K562 (cell line): ENCODE data around the gene TRIM10. TPM values are rescaled to one million over a fixed set of nuclear protein-coding genes. Genes with fewer than 3 reads are reported as not detected.
A peak's percentile ranks its signal among the peaks of the same experiment; 100 is the strongest.

ENCODE experiments used
- CBFA2T3 ChIP-seq: fragments of 450-650 bp; IDR thresholded peaks from 2 replicates; pipeline ENCODE4 v1.6.1; 2017
- CBX3 ChIP-seq, 2 experiments: IDR thresholded peaks; 1 replicate in 1 of 2; 2 replicates in 1 of 2; pipeline ENCODE4 v1.6.1; 2012; ENCODE audit warnings: inconsistent platforms in 2 of 2, low read length in 2 of 2, borderline replicate concordance in 1 of 2, control low read depth in 1 of 2
- CBX8 ChIP-seq: fragments of 200-600 bp; sonication (generic); IDR thresholded peaks from 2 replicates; pipeline ENCODE4 v1.6.1; 2012; ENCODE audit warnings: borderline replicate concordance, mixed run types, low read depth, mild to moderate bottlenecking, moderate library complexity, mixed read lengths, low read length, control low read depth, inconsistent platforms; ENCODE audit not compliant: poor library complexity, severe bottlenecking; ENCODE audit errors: extremely low read depth
- CTBP1 ChIP-seq: fragments of 450-650 bp; IDR thresholded peaks from 2 replicates; pipeline ENCODE4 v1.6.1; 2016; ENCODE audit warnings: borderline replicate concordance
- CXXC5 ChIP-seq: fragments of 250-450 bp; sonication (Bioruptor Pico); IDR thresholded peaks from 2 replicates; pipeline ENCODE4 v1.8.0; 2022; ENCODE audit warnings: inconsistent platforms, mild to moderate bottlenecking, moderate library complexity
- ETV1 ChIP-seq: fragments of 450-650 bp; conservative IDR thresholded peaks from 2 replicates; pipeline ENCODE4 v1.6.1; 2016; ENCODE audit warnings: missing genetic modification characterization, control low read depth, low read depth, missing compliant biosample characterization
- FOXK2 ChIP-seq, 2 experiments: fragments of 450-650 bp; IDR thresholded peaks in 1 of 2; conservative IDR thresholded peaks in 1 of 2; 2 replicates each; pipeline ENCODE4 v1.6.1; 2016; ENCODE audit warnings: low read depth in 2 of 2, mild to moderate bottlenecking in 1 of 2
- GABPA ChIP-seq: fragments of 200-800 bp; sonication (Bioruptor generic); conservative IDR thresholded peaks from 2 replicates; pipeline ENCODE4 v1.6.1; 2016; ENCODE audit warnings: low read depth, missing genetic modification characterization, missing compliant biosample characterization
- ILF3 ChIP-seq: fragments of 450-650 bp; IDR thresholded peaks from 2 replicates; pipeline ENCODE4 v1.6.1; 2018; ENCODE audit warnings: antibody characterized with exemption, mild to moderate bottlenecking, moderate library complexity, borderline replicate concordance
- JUN ChIP-seq, 2 experiments: sonication (generic) in 1 of 2; formaldehyde crosslinking in 1 of 2; IDR thresholded peaks; 2 replicates each; pipeline versions ENCODE4 v1.6.1 to v1.8.0; 2012 to 2022; ENCODE audit warnings: borderline replicate concordance in 2 of 2, mild to moderate bottlenecking in 2 of 2, improper control_type of control experiment in 1 of 2, low read depth in 1 of 2, low read length in 1 of 2, missing genetic modification reagents in 1 of 2
- L3MBTL2 ChIP-seq: fragments of 450-650 bp; IDR thresholded peaks from 2 replicates; pipeline ENCODE4 v1.6.1; 2016; ENCODE audit warnings: mild to moderate bottlenecking, moderate library complexity
- NBN ChIP-seq: fragments of 450-650 bp; IDR thresholded peaks from 2 replicates; pipeline ENCODE4 v1.6.1; 2016; ENCODE audit warnings: low read depth, mild to moderate bottlenecking
- NR4A1 ChIP-seq, 2 experiments: fragments of 250-450 bp in 1 of 2; fragments of 450-650 bp in 1 of 2; sonication (Bioruptor Pico) in 1 of 2; IDR thresholded peaks; 2 replicates each; pipeline versions ENCODE4 v1.4.0 to v1.6.1; 2016 to 2020; ENCODE audit warnings: mild to moderate bottlenecking in 2 of 2, missing compliant biosample characterization in 1 of 2, missing genetic modification characterization in 1 of 2, moderate library complexity in 1 of 2
- STAG1 ChIP-seq: sonication (generic); formaldehyde crosslinking; IDR thresholded peaks from 2 replicates; pipeline ENCODE4 v1.5.0; 2020; ENCODE audit warnings: missing genetic modification reagents, borderline replicate concordance
- YY1 ChIP-seq, 3 experiments: IDR thresholded peaks; 2 replicates each; pipeline ENCODE4 v1.6.1; 2011; ENCODE audit warnings: low read length in 2 of 3, mild to moderate bottlenecking in 2 of 3, moderate library complexity in 2 of 3, borderline replicate concordance in 1 of 3, control low read depth in 1 of 3, low read depth in 1 of 3; ENCODE audit not compliant: insufficient read depth in 3 of 3, insufficient replicate concordance in 2 of 3, control insufficient read depth in 1 of 3, insufficient read length in 1 of 3; ENCODE audit errors: extremely low read depth in 1 of 3
- polyA plus RNA-seq, 8 experiments: library from polyadenylated mRNA; depleted of rRNA in 4 of 8; stranded (reverse) in 5 of 8; unstranded in 3 of 8; fragments of >200 nt; fragmentation: Nextera tagmentation in 2 of 8; fragmentation: Illumina TruSeq in 1 of 8; extraction: Ambion mirVana in 2 of 8; extraction: Trizol in 1 of 8; gene quantifications; 2 replicates each; pipeline versions ENCODE4 v1.2.1 to v1.2.3, GENCODE V29; 2011 to 2014; ENCODE audit warnings: inconsistent platforms in 1 of 8, missing spikeins in 1 of 8
- total RNA-seq, 7 experiments: library from RNA; depleted of rRNA in 6 of 7; stranded (reverse); fragments of >200 nt in 6 of 7; fragmentation: Illumina TruSeq in 2 of 7; extraction: Trizol in 2 of 7; gene quantifications; 2 replicates each; pipeline versions ENCODE4 v1.2.1 to v1.2.3, GENCODE V29; 2011 to 2021; ENCODE audit warnings: low replicate concordance in 1 of 7
- TF ChIP-seq, protein P1 (sequence below): fragments of 450-650 bp; IDR thresholded peaks from 2 replicates; pipeline ENCODE4 v1.6.1; 2018; ENCODE audit not compliant: partially characterized antibody
- TF ChIP-seq, protein P2 (sequence below): fragments of 250-450 bp; sonication (Bioruptor Pico); IDR thresholded peaks from 2 replicates; pipeline ENCODE4 v1.5.0; 2021
- TF ChIP-seq, protein P3 (sequence below): fragments of 450-650 bp; formaldehyde crosslinking; IDR thresholded peaks from 2 replicates; pipeline ENCODE4 v1.4.0; 2020; ENCODE audit warnings: mild to moderate bottlenecking, moderate library complexity

Gene TRIM10
- total and polyA plus RNA-seq, 9 of the 15 experiments (the other 6 are each of a cell fraction or from before 2014, with no cell fraction given), result 0.15 to 0.90 (median 0.36) TPM

DNA sequence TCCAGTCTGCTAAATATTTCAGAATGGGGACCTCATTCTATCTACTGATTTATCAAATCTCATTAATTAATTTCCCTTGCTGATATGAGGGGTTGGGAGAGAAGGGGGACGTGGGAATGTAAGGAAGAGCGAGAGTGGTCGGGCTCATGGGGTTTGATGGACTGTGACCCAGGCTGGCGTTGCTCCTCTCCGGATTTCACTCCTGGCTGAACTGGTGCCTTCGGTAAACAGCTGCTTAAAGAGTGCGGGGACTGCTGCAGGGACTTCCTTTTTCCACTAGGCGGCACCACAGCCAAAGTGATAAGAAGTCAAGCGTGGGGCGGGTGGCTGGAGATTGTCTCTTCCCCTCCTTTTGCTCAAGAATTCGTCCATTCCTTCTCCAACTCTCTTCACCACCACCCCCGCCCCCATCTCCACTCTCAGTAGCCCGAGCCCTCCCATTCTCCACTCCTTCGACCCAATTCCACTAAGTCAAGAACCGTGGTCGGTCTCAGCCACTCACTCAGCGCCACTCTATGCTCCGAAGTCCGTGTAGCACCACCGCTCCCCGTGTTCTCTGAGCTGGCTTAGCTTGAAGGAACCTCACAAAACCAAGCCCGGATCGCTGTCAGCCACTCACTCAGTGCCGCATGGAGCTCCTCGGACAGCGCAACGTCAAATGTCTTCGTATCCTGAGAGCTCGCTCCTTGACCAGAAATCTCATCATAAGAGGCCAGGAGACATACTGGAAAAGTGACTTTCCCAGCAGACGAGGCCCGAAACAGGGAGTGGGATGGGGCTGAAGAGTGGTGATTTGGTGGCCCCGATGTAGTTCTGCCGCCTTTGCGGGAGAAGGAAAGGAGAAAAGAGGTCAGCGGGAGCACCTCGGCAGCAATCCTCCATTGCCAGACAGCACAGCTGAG lies 57.8 kb downstream of the TRIM10 start (continued):
- TF ChIP-seq NBN (peak; percentile 17; the same call in 1 of the 2 replicates), GABPA (tag) (peak; percentile 79), CXXC5 (CRISPR knock-in tag) (peak; percentile 45), CBX3 (IDR thresholded peaks at IDR 0.05; ENCODE audit: borderline replicate concordance in 1 of 2, low read length in 2 of 2) (peak in 1 of 2 experiments; percentile 49; a peak in 1 of 3 replicates), JUN (IDR thresholded peaks at IDR 0.05; ENCODE audit: borderline replicate concordance, low read depth, low read length) (0 out of 2 replicates have a peak, but pooled peaks have one; percentile 5), JUN (CRISPR knock-in tag; IDR thresholded peaks at IDR 0.05; ENCODE audit: borderline replicate concordance) (no peak), CBX8 (no peak), ILF3 (no peak), CBFA2T3 (no peak), L3MBTL2 (0 out of 2 replicates have a peak, but pooled peaks have one; percentile 26), STAG1 (CRISPR knock-in tag) (peak; percentile 50; the same call in 1 of the 2 replicates), ETV1 (tag) (peak; percentile 58), CTBP1 (peak; percentile 48; the same call in 1 of the 2 replicates), NR4A1 (CRISPR knock-in tag; IDR thresholded peaks at IDR 0.05) (0 out of 2 replicates have a peak, but pooled peaks have one; percentile 18), NR4A1 (tag; IDR thresholded peaks at IDR 0.05) (no peak), FOXK2 (conservative IDR thresholded peaks at IDR 0.05 in 1 of 2, IDR thresholded peaks at IDR 0.05 in 1 of 2; ENCODE audit: low read depth in 2 of 2) (peak; percentile 90 to 91), YY1 (IDR thresholded peaks at IDR 0.05; ENCODE audit: borderline replicate concordance in 1 of 3, control insufficient read depth in 1 of 3, extremely low read depth in 1 of 3, insufficient read depth in 3 of 3, insufficient read length in 1 of 3, insufficient replicate concordance in 2 of 3, low read depth in 1 of 3, low read length in 2 of 3) (peak in 2 of 3 experiments; percentile 14 to 44)
- TF ChIP-seq, protein P1, sequence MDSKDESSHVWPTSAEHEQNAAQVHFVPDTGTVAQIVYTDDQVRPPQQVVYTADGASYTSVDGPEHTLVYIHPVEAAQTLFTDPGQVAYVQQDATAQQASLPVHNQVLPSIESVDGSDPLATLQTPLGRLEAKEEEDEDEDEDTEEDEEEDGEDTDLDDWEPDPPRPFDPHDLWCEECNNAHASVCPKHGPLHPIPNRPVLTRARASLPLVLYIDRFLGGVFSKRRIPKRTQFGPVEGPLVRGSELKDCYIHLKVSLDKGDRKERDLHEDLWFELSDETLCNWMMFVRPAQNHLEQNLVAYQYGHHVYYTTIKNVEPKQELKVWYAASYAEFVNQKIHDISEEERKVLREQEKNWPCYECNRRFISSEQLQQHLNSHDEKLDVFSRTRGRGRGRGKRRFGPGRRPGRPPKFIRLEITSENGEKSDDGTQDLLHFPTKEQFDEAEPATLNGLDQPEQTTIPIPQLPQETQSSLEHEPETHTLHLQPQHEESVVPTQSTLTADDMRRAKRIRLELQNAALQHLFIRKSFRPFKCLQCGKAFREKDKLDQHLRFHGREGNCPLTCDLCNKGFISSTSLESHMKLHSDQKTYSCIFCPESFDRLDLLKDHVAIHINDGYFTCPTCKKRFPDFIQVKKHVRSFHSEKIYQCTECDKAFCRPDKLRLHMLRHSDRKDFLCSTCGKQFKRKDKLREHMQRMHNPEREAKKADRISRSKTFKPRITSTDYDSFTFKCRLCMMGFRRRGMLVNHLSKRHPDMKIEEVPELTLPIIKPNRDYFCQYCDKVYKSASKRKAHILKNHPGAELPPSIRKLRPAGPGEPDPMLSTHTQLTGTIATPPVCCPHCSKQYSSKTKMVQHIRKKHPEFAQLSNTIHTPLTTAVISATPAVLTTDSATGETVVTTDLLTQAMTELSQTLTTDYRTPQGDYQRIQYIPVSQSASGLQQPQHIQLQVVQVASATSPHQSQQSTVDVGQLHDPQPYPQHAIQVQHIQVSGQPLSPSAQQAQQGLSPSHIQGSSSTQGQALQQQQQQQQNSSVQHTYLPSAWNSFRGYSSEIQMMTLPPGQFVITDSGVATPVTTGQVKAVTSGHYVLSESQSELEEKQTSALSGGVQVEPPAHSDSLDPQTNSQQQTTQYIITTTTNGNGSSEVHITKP, result peak; percentile 9
- TF ChIP-seq, protein P2, sequence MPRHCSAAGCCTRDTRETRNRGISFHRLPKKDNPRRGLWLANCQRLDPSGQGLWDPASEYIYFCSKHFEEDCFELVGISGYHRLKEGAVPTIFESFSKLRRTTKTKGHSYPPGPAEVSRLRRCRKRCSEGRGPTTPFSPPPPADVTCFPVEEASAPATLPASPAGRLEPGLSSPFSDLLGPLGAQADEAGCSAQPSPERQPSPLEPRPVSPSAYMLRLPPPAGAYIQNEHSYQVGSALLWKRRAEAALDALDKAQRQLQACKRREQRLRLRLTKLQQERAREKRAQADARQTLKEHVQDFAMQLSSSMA, result no peak
- TF ChIP-seq, protein P3, sequence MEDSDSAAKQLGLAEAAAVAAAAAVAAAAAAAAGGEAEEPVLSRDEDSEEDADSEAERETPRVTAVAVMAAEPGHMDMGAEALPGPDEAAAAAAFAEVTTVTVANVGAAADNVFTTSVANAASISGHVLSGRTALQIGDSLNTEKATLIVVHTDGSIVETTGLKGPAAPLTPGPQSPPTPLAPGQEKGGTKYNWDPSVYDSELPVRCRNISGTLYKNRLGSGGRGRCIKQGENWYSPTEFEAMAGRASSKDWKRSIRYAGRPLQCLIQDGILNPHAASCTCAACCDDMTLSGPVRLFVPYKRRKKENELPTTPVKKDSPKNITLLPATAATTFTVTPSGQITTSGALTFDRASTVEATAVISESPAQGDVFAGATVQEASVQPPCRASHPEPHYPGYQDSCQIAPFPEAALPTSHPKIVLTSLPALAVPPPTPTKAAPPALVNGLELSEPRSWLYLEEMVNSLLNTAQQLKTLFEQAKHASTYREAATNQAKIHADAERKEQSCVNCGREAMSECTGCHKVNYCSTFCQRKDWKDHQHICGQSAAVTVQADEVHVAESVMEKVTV (CRISPR knock-in tag), result peak; percentile 94
